AG04449 (cell line): Measurements from ENCODE around the gene EPB41.

Experiments
- CTCF ChIA-PET: fragments of 350-600 bp; formaldehyde crosslinking; extraction: SDS; loops from one replicate; lab custom pipeline; 2021; ENCODE audit warnings: antibody characterized with exemption; lab: Yijun Ruan, JAX
- POLR2A ChIA-PET: fragments of 400-600, 350-600 bp; formaldehyde crosslinking; extraction: SDS; loops from one replicate; lab custom pipeline; 2020; ENCODE audit warnings: antibody characterized with exemption, inconsistent platforms; lab: Yijun Ruan, JAX
- DNase-seq: peaks from one replicate; pipeline ENCODE4 v3.0.0-alpha.2; 2010; ENCODE audit warnings: low read depth, low spot score
- H3K4me3 ChIP-seq: 2 replicates; pipeline ENCODE4 v1.5.1; 2011; ENCODE audit warnings: low read depth, mild to moderate bottlenecking, control low read depth, low read length
- CTCF ChIP-seq: IDR thresholded peaks from one replicate; pipeline ENCODE4 v1.5.1; 2011; ENCODE audit warnings: mild to moderate bottlenecking, moderate library complexity, low read length, control low read depth, inconsistent platforms; ENCODE audit not compliant: insufficient read depth; ENCODE audit errors: missing control alignments

EPB41 gene

GRCh38 chr1:29004798-29005197, 90.4 kb downstream of the EPB41 start:
- no peak overlapping the region for H3K4me3 ChIP-seq
- no peak for TF ChIP-seq CTCF
- ChIA-PET POLR2A (no interaction called here), CTCF (interaction anchor here (1.5 kb wide), 1 partner anchor 30 kb away, joined by 5 read pairs; no protein-coding TSS in a partner anchor)
- DNase-seq = no peak

- no peak for DNase-seq
- no peak for TF ChIP-seq CTCF
- H3K4me3 ChIP-seq = no peak overlapping the region
- ChIA-PET POLR2A (no interaction called here), CTCF (interaction anchor here (0.7 to 1.5 kb wide), 4 partner anchors 9 to 135 kb away, joined by 3 to 14 read pairs (median 4); no protein-coding TSS in a partner anchor)
Observed at GRCh38 chr1:29011775-29012174, 97.4 kb downstream of the EPB41 start.

GRCh38 chr1:29017235-29017634, 102.9 kb downstream of the EPB41 start:
- no peak for TF ChIP-seq CTCF
- POLR2A ChIA-PET = no interaction called here
- CTCF ChIA-PET = interaction anchor here (0.8 to 30.3 kb wide), 3 partner anchors 12 to 137 kb away, joined by 3 to 1100 read pairs (median 42); no protein-coding TSS in a partner anchor

GRCh38 chr1:29017975-29018712, 103.8 kb downstream of the EPB41 start:
- DNase-seq = no peak
- no peak overlapping the region for H3K4me3 ChIP-seq
- no peak for TF ChIP-seq CTCF
- ChIA-PET POLR2A (no interaction called here), CTCF (interaction anchor here (0.8 to 30.3 kb wide), 3 partner anchors 11 to 138 kb away, joined by 3 to 1100 read pairs (median 42); no protein-coding TSS in a partner anchor)

More at GRCh38 chr1:29017235-29017634, 102.9 kb downstream of the EPB41 start:
- no peak for DNase-seq
- H3K4me3 ChIP-seq = no peak overlapping the region

GRCh38 chr1:29022620-29023019, 108.3 kb downstream of the EPB41 start:
- TF ChIP-seq CTCF = no peak
- no peak for DNase-seq
- H3K4me3 ChIP-seq = no peak overlapping the region
- CTCF ChIA-PET = interaction anchor here (1.2 to 30.3 kb wide), 3 partner anchors 11 to 143 kb away, joined by 5 to 1100 read pairs (median 53); no protein-coding TSS in a partner anchor
- POLR2A ChIA-PET = no interaction called here

- POLR2A ChIA-PET = no interaction called here
- DNase-seq = no peak
- H3K4me3 ChIP-seq = no peak overlapping the region
- TF ChIP-seq CTCF = no peak
- CTCF ChIA-PET = interaction anchor here (0.9 to 30.3 kb wide), 7 partner anchors 10 to 245 kb away, joined by 3 to 1100 read pairs (median 4); no protein-coding TSS in a partner anchor
Observed at GRCh38 chr1:29029667-29030066, 115.3 kb downstream of the EPB41 start.
